Measurements from ENCODE around the gene TRPM2. TPM values are rescaled to one million over a fixed set of nuclear protein-coding genes. Genes with fewer than 3 reads are reported as not detected.
A peak's percentile ranks its signal among the peaks of the same experiment; 100 is the strongest.

The TRPM2 gene
- total RNA-seq, 3 donors from 2014 or later = 1.5 to 10.3 (median 7.2) TPM

DNA sequence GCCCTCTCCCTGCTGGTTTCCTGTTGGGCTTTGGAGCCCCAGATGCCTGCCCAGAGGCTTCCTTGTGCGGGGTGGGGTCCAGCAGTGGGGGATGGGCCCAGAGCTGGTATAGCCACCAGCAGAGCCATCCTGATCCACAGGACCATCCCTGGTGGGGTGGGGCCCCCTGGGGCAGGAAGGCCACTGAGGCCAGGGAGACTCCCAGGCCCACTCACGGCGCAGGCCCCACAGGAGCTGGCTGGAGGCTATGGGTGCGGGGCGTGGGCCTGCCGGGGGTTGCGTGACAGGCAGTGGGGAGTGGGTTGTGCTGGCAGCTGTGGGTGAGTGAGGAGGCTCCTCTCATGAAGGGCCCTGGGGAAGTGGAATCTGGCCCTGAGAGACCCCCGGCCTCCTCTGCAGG, 107.6 kb downstream of the TRPM2 start:
- intact Hi-C loops (cut with DNase I, micrococcal nuclease) = no loop called here
- ATAC-seq = no peak
- Histone ChIP-seq H3K4me1 (ENCODE audit: low read depth) (peaks cover 4% of the 10 kb centered on the region), H3K4me3 (no peak overlapping the region), H3K9me3 (no peaks in the 10 kb centered on the region), H3K36me3 (ENCODE audit: low read depth) (no peaks in the 10 kb centered on the region)
- TF ChIP-seq, protein P1, sequence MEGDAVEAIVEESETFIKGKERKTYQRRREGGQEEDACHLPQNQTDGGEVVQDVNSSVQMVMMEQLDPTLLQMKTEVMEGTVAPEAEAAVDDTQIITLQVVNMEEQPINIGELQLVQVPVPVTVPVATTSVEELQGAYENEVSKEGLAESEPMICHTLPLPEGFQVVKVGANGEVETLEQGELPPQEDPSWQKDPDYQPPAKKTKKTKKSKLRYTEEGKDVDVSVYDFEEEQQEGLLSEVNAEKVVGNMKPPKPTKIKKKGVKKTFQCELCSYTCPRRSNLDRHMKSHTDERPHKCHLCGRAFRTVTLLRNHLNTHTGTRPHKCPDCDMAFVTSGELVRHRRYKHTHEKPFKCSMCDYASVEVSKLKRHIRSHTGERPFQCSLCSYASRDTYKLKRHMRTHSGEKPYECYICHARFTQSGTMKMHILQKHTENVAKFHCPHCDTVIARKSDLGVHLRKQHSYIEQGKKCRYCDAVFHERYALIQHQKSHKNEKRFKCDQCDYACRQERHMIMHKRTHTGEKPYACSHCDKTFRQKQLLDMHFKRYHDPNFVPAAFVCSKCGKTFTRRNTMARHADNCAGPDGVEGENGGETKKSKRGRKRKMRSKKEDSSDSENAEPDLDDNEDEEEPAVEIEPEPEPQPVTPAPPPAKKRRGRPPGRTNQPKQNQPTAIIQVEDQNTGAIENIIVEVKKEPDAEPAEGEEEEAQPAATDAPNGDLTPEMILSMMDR (IDR thresholded peaks at IDR 0.05) = no peak
- no peak for DNase-seq

DNA sequence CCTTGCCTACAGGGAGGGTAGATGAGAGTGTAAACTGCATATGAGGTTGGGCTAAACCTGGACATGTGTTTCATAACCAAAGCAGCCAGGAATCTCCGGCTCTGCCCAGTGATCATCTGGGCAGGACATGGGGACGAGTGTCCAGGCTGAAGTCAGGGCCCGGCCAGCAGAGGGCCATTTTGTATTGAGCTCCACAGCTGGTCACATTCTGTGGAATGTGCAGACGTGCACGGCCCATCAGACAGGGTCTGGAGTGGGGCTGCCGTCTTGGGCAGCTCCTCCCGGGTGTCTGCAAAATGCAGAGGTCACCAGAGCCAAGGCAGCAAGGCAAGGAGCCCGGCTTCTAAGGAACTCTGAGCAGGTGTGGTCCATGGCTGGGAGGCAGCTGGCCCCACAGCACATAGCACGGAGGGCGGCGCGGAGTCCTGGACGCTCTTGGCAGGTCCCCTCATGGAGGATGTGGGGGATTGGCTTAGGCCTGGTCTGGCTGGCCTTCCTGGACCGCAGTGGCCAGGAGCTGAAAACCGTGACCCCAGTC, 108.1 kb downstream of the TRPM2 start:
- TF ChIP-seq, protein P1 (IDR thresholded peaks at IDR 0.05) = no peak
- DNase-seq (peak in 1 of 3 donors; percentile 25), ATAC-seq (no peak)
- Histone ChIP-seq H3K36me3 (ENCODE audit: low read depth) (no peaks in the 10 kb centered on the region), H3K4me3 (no peak overlapping the region), H3K9me3 (no peaks in the 10 kb centered on the region), H3K4me1 (ENCODE audit: low read depth) (no peaks in the 10 kb centered on the region)
- intact Hi-C loops (cut with DNase I, micrococcal nuclease) = no loop called here

DNA sequence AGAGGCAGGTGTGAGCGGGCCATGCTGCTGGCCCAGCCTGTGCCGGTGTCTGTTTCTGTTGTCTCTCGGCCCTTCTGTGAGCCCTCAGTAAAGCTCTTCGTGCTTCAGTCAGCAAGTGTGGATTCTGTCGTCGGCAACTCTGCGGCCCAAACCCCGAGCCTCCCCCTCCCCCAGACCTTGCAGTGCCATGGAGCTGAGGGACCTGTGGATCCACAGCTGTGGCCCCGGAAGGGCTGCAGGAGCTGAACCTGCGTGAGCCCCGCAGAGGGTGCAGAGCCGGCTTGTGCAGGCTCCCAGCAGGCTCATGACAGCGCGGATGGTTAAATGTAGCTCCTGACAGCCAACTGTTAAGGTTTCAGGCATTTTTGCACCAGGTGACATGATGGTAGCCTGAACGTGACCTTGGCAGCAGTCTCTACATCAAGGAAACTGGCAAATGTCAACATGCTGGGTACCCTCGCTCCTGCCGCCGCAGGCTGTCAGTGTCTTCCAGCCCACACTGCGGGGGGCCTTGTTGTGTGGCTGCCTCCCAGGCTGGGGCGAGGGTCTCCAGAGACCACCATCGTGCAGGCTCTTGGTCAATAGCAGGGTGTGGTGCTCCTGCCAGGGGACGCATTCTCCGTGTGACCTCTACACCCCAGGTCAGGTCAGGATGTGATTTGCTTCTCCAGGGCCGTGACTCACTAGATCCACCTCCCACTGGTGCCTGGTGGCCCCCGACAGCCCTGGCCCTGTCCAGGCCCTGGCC, 108.8 kb downstream of the TRPM2 start:
- intact Hi-C loops (cut with DNase I, micrococcal nuclease) = no loop called here
- TF ChIP-seq, protein P1 (IDR thresholded peaks at IDR 0.05) = no peak
- no peak for DNase-seq
- Histone ChIP-seq H3K4me3 (no peak overlapping the region), H3K4me1 (ENCODE audit: low read depth) (no peaks in the 10 kb centered on the region), H3K9me3 (no peaks in the 10 kb centered on the region), H3K36me3 (ENCODE audit: low read depth) (no peaks in the 10 kb centered on the region)
- no peak for ATAC-seq

DNA sequence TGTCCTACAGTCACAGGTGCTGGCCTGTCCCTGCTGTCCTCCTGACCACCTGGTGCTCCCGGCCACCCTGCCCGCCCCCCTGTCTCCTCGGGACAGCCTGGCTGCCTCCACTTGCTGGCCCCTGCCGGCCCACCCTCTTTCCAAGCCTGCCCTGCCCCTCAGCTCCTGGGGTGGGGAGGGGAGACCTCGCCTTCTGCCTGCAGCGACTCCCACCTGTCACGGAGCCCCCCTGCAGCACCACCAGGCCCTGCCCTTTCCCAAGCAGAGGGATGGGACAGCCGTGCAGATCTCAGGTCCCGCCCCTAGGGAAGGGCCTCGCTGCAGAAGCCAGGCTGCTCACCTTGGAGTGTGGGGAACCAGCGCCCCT, 109.4 kb downstream of the TRPM2 start:
- no peak overlapping the region for H3K4me3 ChIP-seq
- H3K4me1 ChIP-seq (ENCODE audit: low read depth) = no peaks in the 10 kb centered on the region
- no peak for DNase-seq
- intact Hi-C loops (cut with DNase I, micrococcal nuclease) = no loop called here
- H3K9me3 ChIP-seq = no peaks in the 10 kb centered on the region
- ATAC-seq = no peak
- TF ChIP-seq, protein P1 (IDR thresholded peaks at IDR 0.05) = no peak
- no peaks in the 10 kb centered on the region for H3K36me3 ChIP-seq (ENCODE audit: low read depth)

DNA sequence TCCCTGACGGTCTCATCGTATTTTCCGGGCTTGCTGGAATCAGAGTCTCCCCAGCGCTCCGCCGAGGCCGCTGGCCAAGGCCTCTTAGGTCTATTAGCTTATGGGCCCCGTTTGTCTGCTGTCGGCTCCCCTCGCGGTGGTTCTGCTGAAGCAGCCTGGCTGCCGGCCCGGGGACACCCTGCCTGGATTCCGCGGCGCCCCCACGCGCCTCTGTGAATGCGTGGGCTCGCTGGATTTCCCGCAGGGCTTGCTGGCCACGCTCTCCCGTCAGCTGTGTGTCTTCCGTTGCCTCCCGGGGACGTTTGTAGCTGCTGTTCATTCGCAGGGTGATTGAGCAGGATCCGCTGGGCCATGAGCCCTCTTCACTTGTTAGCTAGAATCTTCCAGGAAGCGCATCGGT, 110.3 kb downstream of the TRPM2 start:
- no peaks in the 10 kb centered on the region for H3K4me1 ChIP-seq (ENCODE audit: low read depth)
- DNase-seq (no peak), ATAC-seq (no peak)
- no peaks in the 10 kb centered on the region for H3K9me3 ChIP-seq
- no peak overlapping the region for H3K4me3 ChIP-seq
- TF ChIP-seq, protein P1 (IDR thresholded peaks at IDR 0.05) = no peak
- no peaks in the 10 kb centered on the region for H3K36me3 ChIP-seq (ENCODE audit: low read depth)
- intact Hi-C loops (cut with DNase I, micrococcal nuclease) = no loop called here

Measured in mucosa of descending colon (tissue), 3 donors.